Measurements from ENCODE around the gene CAMKK2. TPM values are rescaled to one million over a fixed set of nuclear protein-coding genes. Genes with fewer than 3 reads are reported as not detected.

Gene CAMKK2
- total RNA-seq, 1 donor from 2014 or later, result 25.6 TPM

DNA sequence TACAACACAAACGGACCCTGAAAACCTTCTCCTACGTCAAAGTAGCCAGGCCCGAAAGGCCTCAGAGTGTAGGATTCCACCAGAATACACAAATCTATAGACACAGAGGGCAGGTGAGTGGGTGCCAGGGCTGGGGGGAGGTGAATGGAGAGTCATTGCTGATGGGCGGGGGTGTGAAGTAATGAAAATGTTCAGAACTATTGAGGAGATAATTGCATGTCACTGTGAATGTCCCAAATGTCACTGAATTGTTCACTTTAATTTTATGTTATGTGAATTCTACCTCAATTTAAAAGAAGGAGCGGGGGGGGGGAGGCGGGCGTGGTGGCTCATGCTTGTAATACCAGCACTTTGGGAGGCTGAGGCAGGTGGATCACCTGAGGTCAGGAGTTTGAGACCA is 50.6 kb downstream of the CAMKK2 start:
- H3K4me3 ChIP-seq (ENCODE audit: low read depth, low read length), result no peak overlapping the region
- H3K27me3 ChIP-seq (ENCODE audit: control insufficient read depth, insufficient read depth, low read length), result no peaks in the 10 kb centered on the region
- H3K36me3 ChIP-seq (ENCODE audit: control insufficient read depth, insufficient read depth, low read length), result peaks cover 1% of the 10 kb centered on the region
- TF ChIP-seq, protein P1, sequence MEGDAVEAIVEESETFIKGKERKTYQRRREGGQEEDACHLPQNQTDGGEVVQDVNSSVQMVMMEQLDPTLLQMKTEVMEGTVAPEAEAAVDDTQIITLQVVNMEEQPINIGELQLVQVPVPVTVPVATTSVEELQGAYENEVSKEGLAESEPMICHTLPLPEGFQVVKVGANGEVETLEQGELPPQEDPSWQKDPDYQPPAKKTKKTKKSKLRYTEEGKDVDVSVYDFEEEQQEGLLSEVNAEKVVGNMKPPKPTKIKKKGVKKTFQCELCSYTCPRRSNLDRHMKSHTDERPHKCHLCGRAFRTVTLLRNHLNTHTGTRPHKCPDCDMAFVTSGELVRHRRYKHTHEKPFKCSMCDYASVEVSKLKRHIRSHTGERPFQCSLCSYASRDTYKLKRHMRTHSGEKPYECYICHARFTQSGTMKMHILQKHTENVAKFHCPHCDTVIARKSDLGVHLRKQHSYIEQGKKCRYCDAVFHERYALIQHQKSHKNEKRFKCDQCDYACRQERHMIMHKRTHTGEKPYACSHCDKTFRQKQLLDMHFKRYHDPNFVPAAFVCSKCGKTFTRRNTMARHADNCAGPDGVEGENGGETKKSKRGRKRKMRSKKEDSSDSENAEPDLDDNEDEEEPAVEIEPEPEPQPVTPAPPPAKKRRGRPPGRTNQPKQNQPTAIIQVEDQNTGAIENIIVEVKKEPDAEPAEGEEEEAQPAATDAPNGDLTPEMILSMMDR (IDR thresholded peaks at IDR 0.05; ENCODE audit: insufficient read depth, low read length, poor library complexity, severe bottlenecking), result no peak
- DNase-seq (ENCODE audit: low read depth), result no peak

DNA sequence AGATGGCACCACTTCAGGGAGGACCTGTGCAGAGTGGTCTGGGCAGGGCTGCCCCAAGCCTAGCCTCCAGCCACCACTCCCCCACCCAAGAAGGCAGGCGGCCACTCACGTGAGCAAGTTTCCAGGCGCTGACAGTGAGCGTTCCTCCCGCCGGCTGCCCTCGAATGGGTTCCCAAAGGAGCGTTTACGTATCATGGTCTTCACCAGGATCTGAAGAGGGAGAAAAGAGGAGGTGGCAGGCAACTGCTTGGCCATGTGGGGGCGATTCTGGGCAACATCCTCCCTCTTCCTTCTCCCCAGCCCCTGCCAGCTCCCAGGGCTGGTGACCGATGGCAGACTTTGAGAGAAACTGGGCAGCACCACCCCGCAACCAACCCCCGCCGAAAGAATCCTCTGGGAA is 51.5 kb downstream of the CAMKK2 start:
- Histone ChIP-seq H3K4me3 (ENCODE audit: low read depth, low read length) (no peak overlapping the region), H3K36me3 (ENCODE audit: control insufficient read depth, insufficient read depth, low read length) (peaks cover 1% of the 10 kb centered on the region), H3K27me3 (ENCODE audit: control insufficient read depth, insufficient read depth, low read length) (no peaks in the 10 kb centered on the region)
- TF ChIP-seq, protein P1 (IDR thresholded peaks at IDR 0.05; ENCODE audit: insufficient read depth, low read length, poor library complexity, severe bottlenecking), result no peak
- no peak for DNase-seq (ENCODE audit: low read depth)

DNA sequence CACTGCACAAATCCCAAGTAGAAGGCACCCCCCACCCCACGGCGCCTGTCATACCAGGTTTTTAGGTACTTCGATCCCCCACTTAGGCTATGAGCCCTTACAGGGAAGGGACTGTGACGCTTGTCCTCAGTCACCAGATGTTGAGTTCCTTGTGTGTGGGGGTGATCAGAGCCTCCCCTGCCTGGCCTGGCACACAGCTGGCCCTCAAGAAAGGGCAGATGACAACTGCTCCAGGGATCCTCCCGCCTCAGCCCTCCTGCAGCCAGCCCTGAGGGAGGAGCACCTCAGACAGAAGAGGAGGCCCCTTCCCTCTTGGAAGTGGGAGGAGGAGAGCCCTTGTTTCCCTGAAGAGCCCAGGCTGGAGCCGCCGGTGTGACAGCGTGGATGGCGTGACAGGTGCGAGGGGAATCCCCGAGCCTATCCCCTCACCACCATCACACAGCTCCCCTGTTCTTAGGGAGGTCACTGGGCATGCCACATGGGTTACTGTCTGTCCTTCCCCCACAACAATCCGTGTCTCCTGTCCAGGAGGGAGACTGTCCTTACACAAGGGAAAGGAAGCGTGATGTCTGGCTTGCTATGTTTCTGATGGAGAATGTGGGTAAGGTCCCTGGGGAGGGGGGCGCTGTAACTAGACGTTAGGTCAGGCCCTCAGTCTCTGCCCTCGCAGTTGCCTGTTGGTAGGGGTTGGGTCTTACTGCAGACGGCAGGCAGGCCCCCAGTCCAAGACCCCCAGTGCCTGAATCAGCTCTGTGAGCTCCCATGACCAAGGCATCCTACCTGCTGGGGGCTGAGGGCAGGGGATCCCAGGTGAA is 55.1 kb downstream of the CAMKK2 start:
- Histone ChIP-seq H3K36me3 (ENCODE audit: control insufficient read depth, insufficient read depth, low read length) (peaks cover 2% of the 10 kb centered on the region), H3K4me3 (ENCODE audit: low read depth, low read length) (no peak overlapping the region), H3K27me3 (ENCODE audit: control insufficient read depth, insufficient read depth, low read length) (no peaks in the 10 kb centered on the region)
- DNase-seq (ENCODE audit: low read depth), result no peak
- TF ChIP-seq, protein P1 (IDR thresholded peaks at IDR 0.05; ENCODE audit: insufficient read depth, low read length, poor library complexity, severe bottlenecking), result no peak

DNA sequence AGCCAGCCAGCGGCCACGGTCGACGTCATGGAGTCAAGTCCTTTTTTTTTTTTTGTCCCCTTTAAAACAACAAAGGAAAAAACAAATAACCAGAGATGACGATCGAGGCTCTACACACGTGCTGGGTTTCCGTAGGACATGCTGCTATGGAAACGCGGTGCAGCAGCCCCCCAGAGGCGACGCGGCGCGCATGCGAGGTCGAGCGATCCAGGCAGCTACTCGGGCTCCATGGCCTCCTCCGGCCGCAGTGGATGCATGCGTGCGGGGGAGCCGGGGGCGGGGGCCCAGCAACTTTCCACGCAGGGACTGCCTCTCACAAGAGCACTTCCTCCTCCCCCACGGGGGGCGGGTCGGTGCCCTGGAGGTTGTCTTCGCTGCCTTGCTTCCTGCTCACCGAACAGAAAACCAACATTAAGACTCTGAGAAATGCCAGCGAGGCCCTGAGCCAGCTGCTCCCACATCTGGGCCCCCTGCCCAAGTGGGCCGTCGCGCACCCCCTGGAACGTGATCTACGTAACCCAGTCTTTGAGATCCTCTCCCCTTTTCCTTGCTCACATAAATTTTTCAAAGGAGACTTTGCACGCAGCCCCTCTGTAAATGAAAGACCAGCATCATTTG is 55.9 kb downstream of the CAMKK2 start:
- no peak for DNase-seq (ENCODE audit: low read depth)
- H3K4me3 ChIP-seq (ENCODE audit: low read depth, low read length), result no peak overlapping the region
- TF ChIP-seq, protein P1 (IDR thresholded peaks at IDR 0.05; ENCODE audit: insufficient read depth, low read length, poor library complexity, severe bottlenecking), result no peak
- no peaks in the 10 kb centered on the region for H3K27me3 ChIP-seq (ENCODE audit: control insufficient read depth, insufficient read depth, low read length)
- peaks cover 2% of the 10 kb centered on the region for H3K36me3 ChIP-seq (ENCODE audit: control insufficient read depth, insufficient read depth, low read length)

DNA sequence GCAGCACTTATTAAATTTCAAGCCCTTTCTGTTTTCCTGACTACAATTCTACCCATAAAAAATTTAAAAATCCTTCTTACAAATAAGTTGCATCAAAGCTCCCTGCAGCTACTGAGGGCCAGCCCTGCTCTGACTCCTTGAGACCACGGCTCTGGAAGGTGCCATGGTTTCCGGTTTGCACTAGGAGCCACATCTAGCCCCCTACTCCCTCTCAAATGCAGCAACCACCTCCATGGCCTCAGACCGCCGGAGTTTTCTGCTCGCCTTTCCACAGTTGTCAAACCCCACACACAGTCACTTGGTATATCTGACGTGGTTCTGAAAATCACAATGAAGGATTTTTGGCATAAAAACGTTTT is 56.5 kb downstream of the CAMKK2 start:
- Histone ChIP-seq H3K36me3 (ENCODE audit: control insufficient read depth, insufficient read depth, low read length) (peaks cover 2% of the 10 kb centered on the region), H3K4me3 (ENCODE audit: low read depth, low read length) (no peak overlapping the region), H3K27me3 (ENCODE audit: control insufficient read depth, insufficient read depth, low read length) (no peaks in the 10 kb centered on the region)
- DNase-seq (ENCODE audit: low read depth), result no peak
- TF ChIP-seq, protein P1 (IDR thresholded peaks at IDR 0.05; ENCODE audit: insufficient read depth, low read length, poor library complexity, severe bottlenecking), result no peak

All from kidney epithelial cell (primary cell).